HG02588 (cell line): ENCODE results near the gene PLK5.

Source experiments
- ATAC-seq: cut with Tn5 transposase; IDR thresholded peaks from one replicate; pipeline ENCODE4 v1.9.1; 2021; ENCODE audit warnings: mild to moderate bottlenecking, moderate library complexity; ENCODE audit not compliant: unreplicated experiment

The PLK5 gene

GRCh38 chr19:1576242-1577089 is 52.6 kb downstream of the PLK5 start:
- no peak for ATAC-seq

GRCh38 chr19:1577090-1577928 is 53.4 kb downstream of the PLK5 start:
- no peak for ATAC-seq

GRCh38 chr19:1577929-1578618 is 54.2 kb downstream of the PLK5 start:
- no peak for ATAC-seq

- no peak for ATAC-seq
These were observed 55.3 kb downstream of the PLK5 start for GRCh38 chr19:1579222-1579621.

GRCh38 chr19:1580382-1580781 is 56.5 kb downstream of the PLK5 start:
- no peak for ATAC-seq

- ATAC-seq = no peak
These were observed 57.1 kb downstream of the PLK5 start for GRCh38 chr19:1580957-1581356.

- no peak for ATAC-seq
These were observed 58.3 kb downstream of the PLK5 start for GRCh38 chr19:1582201-1582600.

- no peak for ATAC-seq
These were observed 60.8 kb downstream of the PLK5 start for GRCh38 chr19:1584500-1585242.

GRCh38 chr19:1585243-1585580 is 61.3 kb downstream of the PLK5 start:
- no peak for ATAC-seq
